NCI-H748 treated with DMSO at 0.1 percent for 48 hours (cell line): ENCODE data around the gene COL4A2.

Experiments used
- DNase-seq: peaks from one replicate; lab custom pipeline; 2025; lab: John Stamatoyannopoulos, UW

COL4A2 gene

DNA sequence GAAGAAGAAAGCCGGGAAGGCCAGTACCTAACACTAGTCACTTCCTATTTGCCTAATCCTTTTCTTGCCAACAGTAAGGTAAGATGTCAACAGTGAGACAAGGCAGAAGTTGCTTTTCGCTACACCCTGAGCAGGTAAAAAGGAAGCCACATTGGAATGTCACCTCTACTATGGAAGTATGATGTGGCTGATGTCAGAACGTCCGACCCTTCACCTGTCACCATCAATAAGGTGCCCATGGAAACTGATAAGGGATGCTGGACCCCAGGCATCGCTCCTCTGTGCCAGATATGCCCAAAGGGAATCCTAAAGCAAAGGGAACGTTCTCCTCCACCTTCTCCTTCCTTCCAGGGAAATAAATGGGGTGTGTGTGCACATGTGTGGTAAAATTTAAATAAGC is 34.4 kb upstream of the COL4A2 start:
- no peak for DNase-seq

DNA sequence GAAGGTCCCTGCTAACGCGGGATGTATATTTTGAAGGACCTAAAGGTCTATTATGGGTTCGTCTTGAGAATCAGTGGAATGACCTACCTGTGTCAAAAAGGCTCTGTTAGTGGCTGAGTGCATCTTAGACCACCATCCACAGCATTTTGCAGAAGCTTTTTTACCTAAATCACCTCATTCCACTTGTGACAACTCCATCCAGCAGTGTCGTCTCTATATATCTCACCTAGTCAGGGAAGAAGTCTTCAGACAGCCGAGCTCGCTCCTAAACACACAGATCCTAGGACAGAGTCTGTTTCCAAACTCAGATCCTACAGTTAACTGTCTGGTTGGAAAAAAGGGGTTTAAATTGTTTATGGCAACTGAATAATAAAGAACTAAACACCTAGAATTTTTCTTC is 33.8 kb upstream of the COL4A2 start:
- DNase-seq = no peak

DNA sequence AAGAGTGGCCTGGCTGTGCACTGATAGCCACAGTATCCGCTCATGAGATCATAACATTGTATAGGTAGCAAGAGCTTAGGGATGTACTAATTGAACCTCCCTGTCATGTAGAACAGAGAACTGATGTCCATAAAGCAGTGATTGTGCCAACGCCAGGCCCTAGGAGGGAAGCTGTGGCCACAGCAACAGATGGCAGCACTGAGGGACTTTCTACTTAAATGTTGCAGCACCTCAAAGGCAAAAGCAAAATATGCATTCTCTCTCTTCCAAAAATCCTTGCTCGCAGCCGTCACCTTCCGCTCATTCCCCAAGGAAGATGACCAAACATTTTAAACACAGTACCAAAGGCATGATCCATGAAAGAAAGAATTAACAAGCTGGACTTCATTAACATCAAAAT is 32.4 kb upstream of the COL4A2 start:
- DNase-seq = no peak

DNA sequence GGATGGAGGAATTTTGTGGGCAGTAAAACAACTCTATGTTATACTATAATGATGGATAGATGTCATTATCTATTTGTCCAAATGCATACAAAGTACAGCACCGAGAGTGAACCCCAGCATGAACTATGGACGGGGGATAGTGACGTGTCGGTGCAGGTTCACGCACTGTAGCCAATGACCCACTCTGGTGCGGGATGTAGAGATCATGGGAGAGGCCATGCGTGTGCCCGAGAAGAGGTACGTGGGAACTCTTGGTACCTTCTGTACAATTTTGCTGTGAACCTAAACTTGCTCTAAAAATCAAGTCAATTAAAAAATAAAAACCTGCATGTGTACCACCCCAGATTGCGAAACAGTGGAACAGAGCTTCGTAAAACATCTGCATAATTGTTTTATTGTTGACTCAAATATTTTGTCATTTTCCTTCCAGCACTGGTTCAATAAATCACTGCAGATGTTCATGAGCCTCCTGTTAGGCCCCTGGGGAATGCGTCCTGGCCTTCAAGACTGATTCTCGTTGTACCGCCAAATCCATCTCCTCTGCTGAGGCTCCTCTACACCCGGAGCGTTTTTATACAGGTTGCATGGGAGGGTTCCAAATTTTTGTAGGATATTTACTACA is 31.0 kb upstream of the COL4A2 start:
- no peak for DNase-seq

DNA sequence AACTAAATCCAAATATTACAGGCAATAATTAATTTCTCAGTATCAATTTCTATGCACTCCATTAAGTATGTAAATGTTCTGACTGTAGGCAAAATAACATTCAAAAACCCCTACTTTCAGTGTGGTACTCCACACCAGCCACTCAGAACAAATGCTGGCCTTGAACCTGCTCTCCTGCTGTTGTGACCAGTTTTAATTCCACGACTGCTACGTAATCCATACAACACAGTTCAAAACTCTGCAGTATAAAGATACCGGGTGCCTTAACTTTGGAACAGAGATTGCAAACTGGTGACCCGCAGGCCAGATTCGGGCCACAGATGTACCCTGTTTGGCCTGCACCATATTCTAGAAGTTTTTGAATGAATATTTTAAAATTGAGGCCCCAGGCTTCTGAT is 30.5 kb upstream of the COL4A2 start:
- DNase-seq = no peak

DNA sequence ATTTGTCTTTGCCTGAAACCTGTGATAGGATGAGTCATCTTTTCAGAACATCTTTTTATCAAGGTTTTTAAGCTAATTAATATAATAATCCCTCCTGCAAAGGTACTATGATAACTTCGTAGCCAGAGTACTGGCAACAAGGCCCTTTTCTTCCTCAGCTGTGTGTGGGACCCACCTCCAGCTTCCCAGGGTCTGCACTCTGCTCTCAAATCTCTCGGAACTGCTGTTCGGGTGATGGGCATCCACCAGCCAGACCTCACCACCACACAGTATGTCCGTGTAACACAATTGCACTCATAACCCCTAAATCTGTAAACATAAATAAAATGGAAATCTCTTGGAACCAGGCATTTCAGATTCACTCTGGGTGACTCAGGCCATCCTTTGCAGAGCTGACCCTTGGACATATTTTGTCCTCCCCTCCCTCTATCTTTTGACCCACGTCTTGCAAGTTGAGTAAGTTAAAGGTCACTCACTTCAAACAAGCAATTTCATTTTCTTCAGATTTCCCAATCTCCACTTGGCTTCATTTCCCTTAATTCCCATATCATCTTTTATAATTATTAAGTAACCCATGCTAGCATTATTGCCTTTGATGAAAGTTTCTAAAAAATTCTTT is 29.6 kb upstream of the COL4A2 start:
- no peak for DNase-seq

DNA sequence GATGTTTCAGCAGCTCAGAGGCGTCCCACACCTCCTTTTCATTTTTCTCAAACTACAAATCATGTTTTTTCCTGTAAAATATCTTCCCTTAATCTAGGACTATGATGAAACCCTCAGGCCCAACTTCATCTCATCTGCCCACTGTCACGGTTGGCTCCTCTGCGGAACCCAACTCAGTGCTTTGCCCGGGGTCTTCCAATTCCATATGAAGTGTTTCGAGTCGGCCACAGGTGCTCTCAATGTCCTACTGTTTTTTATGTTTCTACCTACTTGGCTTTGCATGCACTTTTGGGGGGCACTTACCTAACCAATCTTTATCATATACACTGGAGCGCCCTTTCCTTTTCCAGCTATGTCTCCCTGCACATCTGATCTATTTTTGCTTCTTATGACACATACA is 28.2 kb upstream of the COL4A2 start:
- no peak for DNase-seq

DNA sequence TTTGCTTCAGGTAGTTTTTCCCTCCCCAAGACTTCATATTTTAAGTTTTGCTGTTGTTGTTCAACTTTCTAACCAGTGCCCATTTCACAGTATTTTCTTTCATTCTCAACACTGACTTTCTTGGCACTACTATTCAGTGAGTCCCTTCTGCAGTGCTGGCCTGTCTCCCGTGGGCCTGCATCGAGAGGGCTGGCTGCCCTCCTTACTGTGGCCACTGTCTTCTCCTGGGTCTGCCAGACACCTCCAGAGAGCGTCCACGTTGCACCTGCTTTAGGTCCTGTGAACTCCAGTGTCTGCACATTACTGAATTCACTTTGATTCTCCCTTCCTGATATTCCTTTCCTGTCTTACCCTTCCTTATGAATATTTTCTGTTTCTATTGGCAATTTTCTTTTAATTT is 27.4 kb upstream of the COL4A2 start:
- DNase-seq = no peak

DNA sequence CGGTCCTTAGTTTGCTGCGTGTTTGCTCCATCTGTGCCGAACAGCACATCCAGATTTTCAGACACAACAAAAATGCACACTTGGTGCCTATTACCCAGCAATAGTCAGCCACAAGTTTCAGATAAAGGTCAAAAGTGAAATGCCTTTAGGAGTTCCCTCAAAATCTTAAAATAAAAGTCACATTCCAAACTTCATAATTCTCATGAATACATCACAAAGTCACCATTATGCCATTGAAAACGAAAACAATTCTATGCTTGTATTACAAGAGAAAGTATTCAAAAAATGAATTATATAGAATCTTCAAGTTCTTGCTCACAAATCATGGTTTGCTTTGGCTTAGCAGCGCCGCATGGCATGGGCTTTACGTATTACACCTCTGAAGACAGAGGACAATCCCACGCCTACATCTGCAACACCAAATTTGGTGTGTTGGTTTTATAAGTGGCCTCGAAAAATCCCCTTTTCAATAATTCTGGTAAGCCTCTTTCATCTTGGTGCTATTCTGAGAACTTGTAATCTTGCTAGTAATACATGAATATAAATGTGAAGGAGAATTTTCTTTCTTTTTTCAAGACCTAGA is 26.8 kb upstream of the COL4A2 start:
- DNase-seq = no peak

DNA sequence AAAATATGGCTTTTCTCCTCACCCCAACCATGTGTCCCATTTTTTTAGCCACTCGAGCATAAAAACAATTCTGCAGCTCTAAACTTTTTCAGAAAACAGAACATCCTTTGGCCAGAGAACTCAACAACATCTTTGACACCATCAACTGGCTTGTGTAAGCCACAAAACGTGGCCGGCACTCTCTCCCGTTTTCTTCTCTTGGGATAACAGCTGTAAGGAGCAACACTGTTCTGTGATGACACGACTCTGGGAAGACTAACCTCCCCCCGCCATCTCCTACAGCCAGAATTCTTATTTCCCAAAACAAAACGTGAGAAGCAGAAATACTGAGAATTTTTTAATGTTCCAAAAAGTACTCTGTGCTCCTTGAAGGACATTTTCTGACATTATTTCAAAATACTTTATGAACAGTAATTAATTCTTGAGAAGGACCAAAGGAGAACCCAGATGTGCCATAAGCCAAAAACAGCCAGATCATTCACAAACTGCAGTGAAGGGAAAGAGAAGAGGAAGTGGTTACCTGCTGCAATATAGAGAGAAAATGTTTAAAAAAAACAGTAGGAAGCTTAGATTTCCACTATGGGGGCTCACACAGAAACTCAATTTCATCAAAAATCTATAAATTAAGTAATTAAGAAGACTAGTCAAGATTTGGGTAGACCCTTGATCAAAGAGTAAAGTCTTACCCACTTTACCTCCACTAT is 25.9 kb upstream of the COL4A2 start:
- no peak for DNase-seq

DNA sequence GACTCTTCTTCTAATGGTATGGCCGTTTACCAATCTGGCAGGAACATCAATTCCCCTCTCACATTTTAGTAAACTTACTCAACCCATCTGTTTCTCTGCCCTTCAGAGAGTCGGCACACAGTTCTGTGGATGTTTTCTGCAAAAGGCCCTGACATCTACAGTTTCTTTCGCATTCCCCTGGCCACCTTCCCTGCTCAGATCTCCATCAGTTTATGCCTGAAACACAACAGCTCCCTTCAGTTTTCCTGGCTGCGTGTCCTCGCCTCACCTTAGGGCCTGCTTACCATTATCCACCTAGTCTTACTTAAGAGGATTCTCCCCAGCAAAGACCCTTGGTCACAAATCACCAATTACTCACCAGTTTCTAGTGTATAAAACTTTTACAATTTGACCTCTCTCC is 25.3 kb upstream of the COL4A2 start:
- no peak for DNase-seq

DNA sequence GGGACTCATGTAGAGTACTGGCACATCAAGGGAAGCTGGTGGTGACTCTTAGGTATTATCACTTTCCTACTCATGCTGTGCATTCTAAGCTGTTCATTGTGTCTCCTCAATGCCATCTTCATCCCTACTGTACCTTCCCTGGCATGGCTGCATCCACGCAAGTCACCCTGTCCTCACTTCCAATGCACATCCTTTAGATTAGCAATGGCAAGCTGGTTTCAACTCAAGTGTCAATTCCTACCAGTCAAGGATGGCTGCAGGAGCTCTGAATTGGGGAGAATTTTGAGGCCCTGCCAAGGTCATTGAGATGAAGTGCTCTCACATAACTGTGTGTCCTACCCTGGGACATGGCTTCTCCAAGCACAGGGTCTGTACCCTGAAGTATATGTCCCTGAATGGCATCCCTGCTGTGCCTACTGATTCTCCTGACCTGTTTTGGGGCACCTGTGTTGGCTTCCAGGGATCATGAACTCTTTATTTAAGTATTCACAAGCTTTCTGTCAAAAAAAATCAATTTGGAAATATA is 24.7 kb upstream of the COL4A2 start:
- DNase-seq = no peak

DNA sequence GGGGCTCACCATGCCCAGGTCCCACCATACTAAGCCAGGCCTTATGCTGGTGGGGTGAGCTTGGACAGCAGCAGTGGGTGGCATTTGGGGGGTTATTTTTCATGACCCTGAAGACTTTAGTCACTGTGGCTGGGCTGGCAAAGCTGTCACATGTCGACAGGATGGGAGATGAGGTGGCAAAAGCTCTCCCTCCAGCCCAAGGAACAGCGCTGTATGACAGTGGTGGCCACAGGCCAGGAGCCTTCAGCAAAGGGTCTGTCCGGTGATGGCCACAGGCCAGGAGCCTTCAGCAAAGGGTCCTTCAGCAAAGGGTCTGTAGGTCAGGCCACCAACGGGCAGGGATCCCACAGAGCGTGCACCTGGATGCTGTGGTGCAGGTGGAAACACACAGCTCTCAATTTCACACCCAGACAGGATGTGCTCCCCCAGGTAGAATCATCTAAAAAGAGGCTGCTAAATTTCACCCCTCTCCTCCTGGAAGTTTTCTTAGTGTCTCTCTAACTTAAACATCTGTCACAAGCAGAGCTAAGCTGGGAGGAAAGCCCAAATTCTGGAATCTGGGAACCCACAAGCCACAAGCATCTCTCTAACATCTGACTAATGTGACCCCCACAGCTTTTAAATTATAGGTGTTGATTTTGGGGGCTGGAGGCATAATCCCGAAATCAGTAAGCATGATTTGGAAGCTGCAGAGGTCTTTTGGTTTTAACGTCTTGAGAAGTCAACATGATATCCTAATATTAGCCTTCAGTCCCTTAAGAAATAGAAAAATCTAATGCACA is 23.2 kb upstream of the COL4A2 start:
- no peak for DNase-seq

DNA sequence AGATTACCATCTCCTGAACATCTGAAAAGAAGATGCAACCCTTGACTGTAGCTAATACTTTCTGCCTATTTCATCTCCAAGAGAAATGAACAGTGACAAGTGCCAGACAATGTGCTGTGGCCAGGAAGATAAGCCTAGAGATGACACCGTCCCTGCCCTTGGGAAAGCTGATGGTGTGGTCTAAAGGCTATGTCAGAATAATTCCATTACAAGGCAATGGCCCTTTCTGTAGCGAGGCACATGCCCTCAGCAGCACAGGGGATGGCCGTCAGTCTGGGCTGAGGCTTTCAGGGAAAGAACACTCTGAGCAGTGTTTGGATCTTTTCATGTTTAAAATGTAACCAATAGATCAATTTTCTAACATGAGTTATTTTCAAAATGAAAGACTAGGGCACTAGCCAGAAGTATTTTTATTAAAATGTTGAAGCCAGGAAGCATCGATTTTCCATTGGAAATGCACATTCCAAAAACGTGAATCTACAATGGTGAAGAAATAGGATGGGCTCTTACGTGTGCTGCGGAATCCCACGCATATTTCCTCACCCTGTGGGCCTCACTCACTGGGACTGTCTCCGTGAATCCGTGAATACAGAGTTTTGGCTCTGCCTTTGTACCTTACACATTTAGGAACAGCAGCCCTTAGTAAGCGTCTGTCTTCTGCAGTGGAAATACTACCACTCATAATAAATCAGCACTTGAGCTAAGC is 22.2 kb upstream of the COL4A2 start:
- no peak for DNase-seq

DNA sequence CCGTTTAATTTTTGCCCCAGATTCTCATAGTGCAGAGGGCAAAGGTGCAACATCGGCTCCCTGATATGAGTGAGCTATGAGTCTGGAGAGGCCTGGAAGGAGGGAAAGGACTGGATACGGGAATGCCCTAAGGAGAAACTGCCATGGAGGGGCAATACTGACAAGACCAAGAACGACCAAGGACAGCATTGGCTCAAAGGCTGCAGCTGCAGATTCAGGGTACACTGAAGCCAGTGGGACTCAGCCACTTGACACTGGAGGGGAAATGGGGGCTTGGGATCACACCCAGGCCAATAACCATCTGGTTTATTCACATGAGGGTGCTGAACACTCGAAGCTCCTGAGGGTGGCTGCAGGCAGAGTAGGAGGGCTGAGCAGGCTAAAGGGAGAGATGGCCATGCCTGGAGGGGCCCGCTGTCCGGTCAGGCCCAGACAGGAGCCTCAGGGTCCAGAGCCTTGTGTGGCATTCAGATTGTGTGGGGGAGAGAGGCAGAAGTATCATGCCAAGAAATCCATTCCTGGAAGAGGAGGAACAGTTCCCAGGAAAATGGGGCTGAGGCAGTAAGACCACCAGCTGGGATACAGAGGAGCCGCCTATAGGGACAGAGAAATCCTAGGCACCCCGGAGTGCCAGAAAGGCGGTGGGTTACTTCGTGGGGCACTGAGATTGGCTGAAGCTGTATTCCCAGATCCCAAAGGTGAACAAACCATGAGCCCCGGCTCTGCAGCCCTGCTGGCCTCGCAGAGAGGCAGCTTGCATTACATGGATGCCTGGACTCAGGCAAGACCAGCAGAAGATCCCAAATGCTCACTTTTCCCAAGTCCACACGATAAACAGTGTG is 20.9 kb upstream of the COL4A2 start:
- DNase-seq = no peak

DNA sequence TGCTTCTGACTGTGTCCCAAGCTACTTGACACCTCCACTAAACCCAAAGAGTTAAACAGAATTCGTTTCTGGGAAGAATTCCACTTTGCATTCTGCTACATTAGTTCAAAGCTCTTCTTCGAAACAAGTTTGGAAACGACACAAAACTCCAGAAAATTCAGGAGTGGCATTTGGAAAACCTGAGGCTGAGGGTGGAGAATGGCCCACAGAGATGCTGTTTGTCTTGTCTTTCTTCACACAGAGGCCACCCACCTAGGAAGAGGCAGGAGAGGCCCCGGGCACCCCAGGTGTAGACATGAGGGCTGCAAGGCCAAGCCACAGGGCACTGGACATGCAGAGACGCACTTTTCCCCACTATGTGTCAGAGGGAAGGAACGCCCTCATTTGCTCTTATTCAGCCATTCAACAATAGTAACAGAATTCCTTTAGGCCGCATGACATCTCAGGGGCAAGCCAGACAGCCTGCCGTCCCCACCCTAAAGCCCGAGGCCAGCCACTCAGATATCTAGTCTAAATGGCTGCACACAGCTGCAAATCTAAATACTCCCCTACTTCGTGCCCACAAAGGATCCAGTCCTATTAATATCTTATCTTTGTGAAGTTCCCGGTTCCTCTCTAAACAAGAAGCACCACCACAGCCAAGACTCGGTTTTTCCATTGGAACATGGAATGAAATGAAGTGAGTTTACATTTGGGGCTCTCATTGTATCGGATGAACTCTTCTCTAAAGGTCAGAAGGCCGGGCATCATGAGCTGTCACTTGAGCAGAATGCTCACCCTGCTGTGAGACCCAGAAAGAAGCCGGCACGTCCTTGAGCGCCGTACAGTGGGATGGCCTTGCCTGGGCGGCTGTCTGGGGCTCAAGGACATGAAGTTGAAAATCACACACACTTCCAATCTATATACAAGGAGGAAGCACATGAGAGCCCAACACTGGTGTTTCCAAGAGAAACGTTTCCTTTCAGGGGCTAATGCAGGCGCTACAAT is 20.0 kb upstream of the COL4A2 start:
- no peak for DNase-seq

DNA sequence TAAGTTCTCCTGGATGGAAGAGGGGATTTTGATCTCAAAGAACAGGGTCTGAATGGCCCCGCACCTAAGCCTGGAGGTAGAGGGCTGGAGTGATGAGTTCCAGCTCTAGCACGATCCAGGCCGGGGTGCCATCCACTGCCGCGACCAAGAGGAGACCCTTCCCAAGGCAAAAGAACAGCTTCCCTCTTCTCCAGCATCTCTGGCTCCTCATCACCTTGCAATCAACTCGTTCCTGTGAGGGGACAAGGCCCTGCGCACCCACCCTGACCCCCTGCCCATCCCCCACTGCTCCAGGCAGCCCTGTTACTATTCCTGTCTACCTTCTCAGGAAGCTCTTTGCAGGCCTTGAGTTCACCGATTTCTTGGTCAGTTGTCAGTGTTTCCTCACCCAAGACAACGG is 17.9 kb upstream of the COL4A2 start:
- DNase-seq = no peak

DNA sequence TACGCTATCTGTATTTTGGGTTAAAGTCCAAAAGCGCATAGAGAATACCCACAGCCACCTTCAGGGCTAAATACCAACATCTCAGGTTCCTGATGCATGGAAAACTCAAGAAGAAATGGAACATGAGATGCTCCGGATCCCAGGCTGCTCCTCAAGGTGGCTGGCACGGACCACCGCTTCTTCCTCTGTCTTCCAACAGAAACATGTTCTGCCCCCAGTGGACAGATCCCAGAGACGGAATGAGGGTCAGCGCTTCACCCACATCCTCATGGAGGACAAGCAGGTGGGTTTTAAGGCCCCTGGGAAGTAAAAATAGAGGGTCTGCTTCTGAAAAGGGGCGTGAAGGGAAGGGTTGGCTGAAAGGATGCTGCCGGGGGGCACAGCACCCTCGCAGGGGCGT is 17.4 kb upstream of the COL4A2 start:
- DNase-seq = no peak

DNA sequence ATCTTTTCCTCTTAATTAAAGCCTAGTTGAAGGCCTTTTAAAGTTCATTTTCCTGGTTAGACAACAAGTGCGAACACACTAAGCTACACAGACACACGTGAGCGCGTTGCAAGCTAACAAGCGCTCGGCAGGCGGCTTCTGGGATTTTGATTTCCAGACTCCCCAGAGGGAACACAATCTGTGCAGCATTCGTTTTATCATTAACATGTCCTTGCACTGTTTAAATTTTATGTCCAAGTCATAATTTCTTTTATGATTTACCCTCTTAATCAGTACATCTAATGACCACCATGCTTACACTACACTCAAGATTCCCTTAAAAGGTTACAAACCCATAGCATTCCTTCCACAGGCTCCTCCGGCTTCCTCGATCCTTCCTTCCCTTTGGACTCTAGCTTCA is 16.9 kb upstream of the COL4A2 start:
- no peak for DNase-seq

DNA sequence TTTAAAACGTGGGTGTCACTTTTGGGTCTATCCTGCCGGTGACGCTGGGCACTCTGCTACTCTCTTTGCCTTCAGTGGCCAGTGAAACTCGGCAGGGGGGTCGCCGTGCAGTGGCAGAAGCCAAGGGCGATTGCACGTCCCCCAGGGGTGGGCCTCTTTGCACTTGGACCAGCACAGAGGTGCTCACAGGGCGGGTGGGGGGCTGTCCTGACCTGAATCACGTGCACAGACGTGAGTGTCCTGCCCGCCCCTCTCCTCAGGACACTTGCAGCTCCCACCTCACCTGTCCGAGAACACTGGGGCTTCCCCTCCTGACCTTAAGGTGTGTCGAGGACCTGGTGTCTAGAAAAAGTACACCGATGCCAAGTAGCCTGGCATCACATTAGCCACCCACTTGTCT is 16.3 kb upstream of the COL4A2 start:
- no peak for DNase-seq
